NCI-H1436 treated with DMSO at 0.1 percent for 48 hours (cell line): ENCODE results near the gene MINAR1.

Experiments
- DNase-seq: peaks from one replicate; lab custom pipeline; 2025; lab: John Stamatoyannopoulos, UW

Gene MINAR1

GRCh38 chr15:79432345-79433275 lies 474 bp downstream of the MINAR1 start:
- no peak for DNase-seq

GRCh38 chr15:79433276-79433990 lies 1.3 kb downstream of the MINAR1 start:
- no peak for DNase-seq

GRCh38 chr15:79434361-79434760 lies 2.2 kb downstream of the MINAR1 start:
- DNase-seq, result no peak

- no peak for DNase-seq
Observed at GRCh38 chr15:79436037-79436780, 4.1 kb downstream of the MINAR1 start.

GRCh38 chr15:79437275-79438000 lies 5.3 kb downstream of the MINAR1 start:
- no peak for DNase-seq

- DNase-seq, result no peak
Observed at GRCh38 chr15:79439236-79439635, 7.1 kb downstream of the MINAR1 start.

GRCh38 chr15:79440355-79440908 lies 8.3 kb downstream of the MINAR1 start:
- no peak for DNase-seq

- DNase-seq, result no peak
Observed at GRCh38 chr15:79442911-79443310, 10.8 kb downstream of the MINAR1 start.

- DNase-seq, result no peak
Observed at GRCh38 chr15:79447060-79447459, 14.9 kb downstream of the MINAR1 start.

GRCh38 chr15:79450648-79451047 lies 18.5 kb downstream of the MINAR1 start:
- DNase-seq, result no peak

GRCh38 chr15:79451361-79451999 lies 19.3 kb downstream of the MINAR1 start:
- no peak for DNase-seq

GRCh38 chr15:79452244-79453051 lies 20.3 kb downstream of the MINAR1 start:
- no peak for DNase-seq

GRCh38 chr15:79453446-79453845 lies 21.3 kb downstream of the MINAR1 start:
- no peak for DNase-seq

GRCh38 chr15:79454063-79454462 lies 21.9 kb downstream of the MINAR1 start:
- no peak for DNase-seq

- DNase-seq, result no peak
Observed at GRCh38 chr15:79455361-79455760, 23.2 kb downstream of the MINAR1 start.

GRCh38 chr15:79455943-79456342 lies 23.8 kb downstream of the MINAR1 start:
- no peak for DNase-seq

GRCh38 chr15:79458491-79458890 lies 26.4 kb downstream of the MINAR1 start:
- no peak for DNase-seq

GRCh38 chr15:79459666-79460065 lies 27.5 kb downstream of the MINAR1 start:
- DNase-seq, result no peak

- no peak for DNase-seq
Observed at GRCh38 chr15:79463043-79463780, 31.1 kb downstream of the MINAR1 start.
